Stimulated activated CD8-positive, alpha-beta memory T cell treated with anti-CD3 and anti-CD28 coated beads, Interleukin-4, amount 100 ng/mL, for 24 hours (primary cell): Measurements from ENCODE around the gene DMWD.
"Not testable (repeated sequence)": the region's sequence is repeated elsewhere in the genome, so short reads cannot be mapped to it uniquely, and the experiment has no call there.

Experiments used
- DNase-seq: peaks from one replicate; pipeline ENCODE4 v3.0.0-alpha.2; 2020; ENCODE audit warnings: low read depth

DMWD gene

DNA sequence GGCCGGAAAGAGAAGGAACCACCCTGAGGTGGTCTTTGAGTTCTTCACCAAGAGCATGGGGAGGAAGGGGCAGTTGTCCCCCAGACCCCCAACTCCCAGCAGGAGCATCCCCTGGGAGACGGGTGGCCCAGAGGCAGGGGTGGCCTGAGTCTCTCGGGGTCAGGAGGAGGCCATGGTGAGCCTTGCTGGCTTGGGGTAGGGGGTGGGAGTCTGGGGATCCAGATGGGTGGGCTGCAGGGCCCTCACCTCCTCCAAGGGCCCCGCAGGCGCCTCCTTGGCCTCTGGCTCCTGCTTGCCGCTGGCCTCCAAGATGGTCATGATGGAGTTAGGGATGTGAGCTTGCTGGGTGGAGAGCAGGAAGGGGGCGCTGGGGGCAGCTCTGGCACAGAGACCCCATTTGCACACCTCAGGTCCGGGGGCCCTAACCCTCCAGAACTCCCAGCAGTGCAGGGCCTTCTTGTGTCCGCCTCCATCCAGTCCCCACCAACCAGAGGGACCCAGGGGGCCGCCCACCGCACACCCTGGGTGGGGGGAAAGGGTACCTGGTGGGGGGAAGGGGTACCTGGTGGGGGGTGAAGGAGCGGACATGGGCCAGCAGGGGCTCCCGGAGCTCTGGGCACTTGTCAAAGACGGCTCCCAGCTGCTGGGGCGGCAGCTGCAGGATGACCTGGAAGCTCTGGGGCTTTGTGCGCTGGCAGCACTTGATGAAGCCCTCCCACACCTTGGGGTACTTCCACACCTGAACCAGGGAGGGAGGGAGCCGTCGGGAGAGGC is 23.8 kb upstream of the DMWD start:
- DNase-seq, result no peak

DNA sequence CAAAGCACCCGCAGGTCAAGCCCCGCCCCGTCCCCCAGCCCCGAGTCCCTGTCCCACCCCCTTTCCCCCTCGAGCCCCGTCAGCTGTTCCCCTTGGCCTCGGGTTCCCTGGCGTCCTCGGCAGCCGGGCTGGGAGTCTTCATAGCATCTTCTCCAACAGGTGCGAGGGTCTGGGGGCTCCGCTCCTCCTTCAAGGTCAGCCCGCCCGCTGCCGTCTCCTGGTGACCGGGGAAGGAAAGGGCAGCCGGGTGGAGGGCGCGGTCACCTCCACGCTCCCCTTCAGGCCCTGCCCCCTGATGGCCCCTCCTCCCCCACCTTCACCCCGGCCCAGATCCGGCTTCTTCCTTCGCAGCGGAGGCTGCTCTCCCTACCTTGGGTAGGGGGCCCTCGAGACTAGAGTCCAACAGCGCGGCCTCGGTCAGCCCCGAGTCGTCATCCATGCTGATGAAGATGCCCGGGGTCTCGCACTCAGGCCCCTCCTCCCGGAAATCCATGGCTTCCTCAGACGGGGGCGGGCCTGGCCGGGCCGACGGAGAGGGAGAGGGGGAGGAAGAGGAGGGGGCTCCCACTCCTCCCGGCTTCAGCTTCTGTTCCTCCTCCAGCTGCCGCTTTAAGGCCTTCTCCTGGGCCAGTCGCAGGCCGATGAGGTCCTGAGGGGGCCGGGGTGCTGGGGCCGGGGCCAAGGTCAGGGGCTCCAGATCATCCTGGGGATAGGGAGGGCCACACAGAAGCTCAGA is 23.0 kb upstream of the DMWD start:
- DNase-seq, result no peak

GRCh38 chr19:45814851-45815480 is 22.3 kb upstream of the DMWD start, which contains the start of gene RSPH6A:
Gene RSPH6A (minus strand): TSS chr19:45815308. CDS start chr19:45815176, 132 bp downstream.
- no peak for DNase-seq

GRCh38 chr19:45814166-45814780 is 21.6 kb upstream of the DMWD start:
- no peak for DNase-seq

DNA sequence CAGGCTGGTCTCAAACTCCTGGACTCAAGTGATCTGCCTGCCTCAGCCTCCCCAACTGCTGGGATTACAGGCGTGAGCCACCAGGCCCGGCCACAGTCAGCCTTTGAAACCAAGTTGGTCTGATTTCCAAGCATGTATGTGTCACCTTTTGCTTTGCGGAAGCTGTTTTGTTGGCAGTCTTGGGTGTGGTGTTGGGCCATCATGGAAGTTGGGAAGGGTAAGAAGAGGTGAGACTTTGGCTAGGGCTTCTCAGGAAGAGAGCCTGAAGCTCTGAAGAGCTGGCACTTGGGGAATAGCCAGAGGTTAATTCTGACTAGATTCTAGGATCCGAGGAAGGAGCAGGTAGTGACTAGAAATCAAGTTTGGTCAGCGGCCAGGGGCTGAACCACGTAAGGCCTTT is 19.7 kb upstream of the DMWD start:
- DNase-seq, result no peak

DNA sequence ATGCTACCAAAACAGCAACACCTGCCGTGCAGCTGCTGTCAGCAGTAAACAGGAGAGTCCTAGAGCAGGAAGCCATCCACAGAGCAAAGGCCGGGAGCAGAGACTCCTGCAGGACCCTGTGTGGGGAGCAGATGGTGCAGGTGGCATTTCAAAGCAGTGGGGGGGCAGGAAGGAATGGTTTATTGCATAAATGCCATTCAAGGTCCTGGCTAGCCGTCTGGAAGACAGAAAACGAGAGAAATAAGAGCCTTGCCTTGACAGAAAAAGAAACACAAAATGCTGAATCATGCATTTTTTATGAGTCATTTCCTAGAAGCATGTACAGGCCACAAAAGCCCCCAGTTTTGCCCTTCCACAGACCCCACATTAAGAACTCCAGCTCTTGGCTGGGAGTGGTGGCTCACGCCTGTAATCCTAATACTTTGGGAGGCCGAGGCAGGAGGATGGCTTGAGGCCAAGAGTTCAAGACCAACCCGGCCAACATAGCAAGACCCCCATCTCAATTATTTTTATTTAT is 17.1 kb upstream of the DMWD start:
- no peak for DNase-seq

- DNase-seq, result no peak
Observed at GRCh38 chr19:45805719-45806118, 13.1 kb upstream of the DMWD start.

- no peak for DNase-seq
Observed at GRCh38 chr19:45804959-45805230, 12.2 kb upstream of the DMWD start.

DNA sequence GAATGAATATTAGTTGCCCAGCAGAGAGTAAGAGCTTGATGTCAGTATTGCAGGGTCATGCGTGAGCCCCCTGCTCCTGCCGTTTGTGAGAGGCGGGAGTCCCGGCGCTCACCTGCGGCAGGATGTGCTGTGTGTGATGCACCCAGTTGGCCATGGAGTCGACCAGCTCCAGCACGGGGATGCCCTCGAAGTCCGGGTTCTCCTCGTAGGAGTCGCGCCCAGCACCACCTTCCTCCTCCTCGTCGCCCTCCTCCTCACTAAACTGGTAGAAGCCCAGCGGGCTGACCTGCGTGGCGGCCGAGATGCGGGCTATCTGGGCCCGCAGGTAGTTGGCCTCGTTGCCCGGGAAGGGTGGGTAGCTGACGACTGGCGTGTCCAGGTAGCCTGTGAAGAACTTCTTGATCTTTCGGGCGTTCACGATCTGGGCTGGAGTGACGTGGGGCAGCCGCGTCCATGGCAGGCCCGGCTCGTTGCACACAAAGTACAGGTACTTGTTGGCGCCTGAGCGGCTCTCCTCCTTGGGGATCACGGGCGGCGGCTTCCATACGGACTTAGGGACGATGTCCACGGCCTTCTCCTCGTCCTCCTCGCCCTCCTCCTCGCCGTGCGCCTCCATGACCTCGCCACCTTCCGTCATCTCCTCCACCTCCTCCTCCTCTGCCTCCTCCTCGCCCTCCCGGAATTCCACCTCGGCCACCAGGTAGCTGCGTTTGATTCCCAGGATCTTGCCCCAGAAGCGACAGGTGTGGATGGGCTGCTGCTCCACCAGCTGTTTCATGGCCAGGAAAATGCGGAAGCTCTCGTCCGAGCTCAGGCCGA is 11.7 kb upstream of the DMWD start:
- DNase-seq, result no peak

DNA sequence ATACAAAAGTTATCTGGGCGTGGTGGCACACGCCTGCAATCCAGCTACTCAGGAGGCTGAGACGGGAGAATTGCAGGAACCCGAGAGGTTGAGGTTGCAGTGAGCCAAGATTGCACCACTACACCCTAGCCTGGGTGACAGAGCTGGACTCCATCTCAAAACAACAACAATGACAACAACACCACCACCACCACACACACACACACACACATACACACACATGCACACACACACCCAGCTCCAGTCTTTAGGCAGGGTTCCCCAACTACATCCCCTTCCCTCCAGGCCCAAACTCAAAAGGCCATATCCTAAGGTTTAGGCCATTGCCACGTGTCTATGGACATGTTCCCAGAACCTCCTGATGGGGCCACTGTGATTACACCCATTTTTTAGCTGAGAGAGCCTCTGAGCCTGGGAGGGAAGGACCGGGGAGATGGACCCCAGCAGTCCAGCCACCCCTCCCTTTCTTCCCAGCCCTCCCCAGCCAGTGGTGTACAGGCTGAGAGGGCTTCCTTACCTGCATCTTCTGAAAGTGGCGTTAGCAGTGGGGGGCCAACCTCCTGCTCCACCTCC is 9.0 kb upstream of the DMWD start:
- DNase-seq, result no peak

GRCh38 chr19:45800070-45800553 is 7.5 kb upstream of the DMWD start:
- DNase-seq, result no peak

DNA sequence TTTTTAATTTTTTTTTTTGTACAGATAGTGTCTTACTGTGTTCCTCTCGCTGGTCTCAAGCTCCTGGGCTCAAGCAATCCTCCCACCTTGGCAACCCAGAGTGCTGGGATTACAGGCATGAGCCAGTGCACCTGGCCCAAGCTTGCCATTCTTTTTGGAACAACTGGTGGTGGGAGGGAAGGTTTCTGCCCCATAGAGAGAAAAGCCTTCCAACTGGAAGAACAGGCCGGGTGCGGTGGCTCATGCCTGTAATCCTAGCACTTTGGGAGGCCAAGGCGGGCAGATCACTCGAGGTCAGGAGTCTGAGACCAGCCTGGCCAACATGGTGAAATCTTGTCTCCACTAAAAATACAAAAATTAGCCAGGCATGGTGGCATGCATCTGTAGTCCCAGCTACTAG is 6.9 kb upstream of the DMWD start:
- DNase-seq, result not testable (repeated sequence)

DNA sequence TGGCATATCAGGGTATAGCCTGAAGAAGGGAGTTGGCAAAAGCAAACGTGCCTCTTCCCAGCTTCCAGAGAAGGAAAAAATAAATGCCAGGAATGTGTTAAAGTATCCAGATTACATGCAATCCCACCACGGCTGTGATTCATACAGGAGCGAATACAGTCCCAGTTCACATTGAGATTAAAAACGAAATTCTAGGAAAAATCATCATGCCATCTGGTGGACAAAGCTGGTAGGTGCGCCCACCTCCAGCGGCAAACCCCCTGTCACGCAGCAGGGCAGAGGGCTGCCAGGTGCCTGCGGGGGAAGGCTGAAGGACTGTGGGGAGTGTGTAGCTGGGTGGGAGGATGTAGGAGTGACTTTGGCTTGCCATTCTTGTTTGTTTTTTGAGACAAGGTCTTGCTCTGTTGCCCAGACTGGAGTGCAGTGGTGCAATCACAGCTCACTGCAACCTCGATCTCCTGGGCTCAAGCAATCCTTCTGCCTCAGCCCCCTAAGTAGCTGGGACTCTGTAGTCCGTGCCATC is 6.4 kb upstream of the DMWD start:
- DNase-seq, result peak; percentile 46

GRCh38 chr19:45794627-45795026 is 2.0 kb upstream of the DMWD start:
- DNase-seq, result no peak

DNA sequence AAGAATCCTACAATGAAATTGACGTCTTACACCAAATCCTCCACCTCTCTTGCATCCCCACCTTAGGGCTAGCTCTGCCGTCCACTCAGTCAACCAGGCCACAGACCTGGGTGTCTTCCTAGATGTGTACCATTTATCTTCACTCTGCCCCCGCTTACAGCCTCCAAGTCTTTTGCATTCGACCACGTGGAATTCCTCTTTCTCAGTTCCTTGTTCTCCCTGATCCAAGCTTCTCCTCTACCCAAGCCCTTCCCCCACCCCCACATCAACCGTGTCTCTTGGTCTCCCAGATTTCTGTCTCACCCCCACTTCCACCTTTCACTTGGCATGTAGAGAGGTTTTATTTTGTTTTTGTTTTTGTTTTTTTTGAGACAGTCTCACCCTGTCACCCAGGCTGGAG is 1.2 kb upstream of the DMWD start:
- no peak for DNase-seq

- DNase-seq, result no peak
Observed at GRCh38 chr19:45793178-45793564, 526 bp upstream of the DMWD start.

GRCh38 chr19:45791744-45792469 is 738 bp downstream of the DMWD start:
- no peak for DNase-seq

- no peak for DNase-seq
Observed at GRCh38 chr19:45790942-45791341, 1.7 kb downstream of the DMWD start.

GRCh38 chr19:45789035-45789786 is 3.4 kb downstream of the DMWD start:
- DNase-seq, result no peak

DNA sequence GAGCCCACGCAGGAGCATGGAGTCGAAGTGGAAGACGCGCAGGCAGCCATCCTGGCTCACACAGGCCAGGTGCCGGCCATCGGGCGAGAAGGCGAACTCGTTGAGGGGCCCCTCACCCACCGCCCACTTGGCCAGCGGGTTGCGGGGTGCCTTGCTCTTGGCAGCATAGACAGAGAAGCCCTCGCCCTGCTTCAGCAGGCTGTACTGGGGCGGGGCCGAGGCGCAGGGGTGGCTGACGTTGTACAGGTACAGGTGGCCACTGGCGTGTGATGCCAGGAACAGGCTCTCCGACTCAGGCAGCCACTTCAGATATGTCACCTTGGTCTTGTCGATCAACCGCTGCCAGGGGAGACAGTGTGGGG is 6.1 kb downstream of the DMWD start:
- DNase-seq, result no peak
